Heart left ventricle (tissue), 16 donors: ENCODE results near the gene GPC3. TPM values are rescaled to one million over a fixed set of nuclear protein-coding genes. Genes with fewer than 3 reads are reported as not detected.

Experiments used
- ATAC-seq, 4 donors: fragments of 200-7000 bp; cut with Tn5 transposase; one replicate each; pipeline ENCODE4 v1.9.1; 2020 to 2022; ENCODE audit warnings: moderate library complexity in 4 of 4, mild to moderate bottlenecking in 3 of 4, moderate number of reproducible peaks in 1 of 4
- DNase-seq, 5 donors: peaks; one replicate each; pipeline ENCODE4 v3.0.0-alpha.2; 2020
- H3K27ac ChIP-seq, 12 donors: fragments of 200-600 bp; sonication (generic) in 4 of 12; one replicate each; pipeline versions ENCODE4 v1.5.0 to v1.8.0; 2016 to 2022; ENCODE audit warnings: mild to moderate bottlenecking in 2 of 12
- H3K27me3 ChIP-seq, 9 donors: fragments of 200-600 bp; sonication (generic) in 2 of 9; one replicate each; pipeline versions ENCODE4 v1.5.1 to v1.8.0; 2016 to 2022; ENCODE audit warnings: mild to moderate bottlenecking in 3 of 9
- H3K36me3 ChIP-seq, 9 donors: fragments of 200-600 bp; sonication (generic) in 2 of 9; one replicate each; pipeline versions ENCODE4 v1.5.0 to v1.8.0; 2018 to 2022; ENCODE audit warnings: mild to moderate bottlenecking in 2 of 9
- H3K4me1 ChIP-seq, 12 donors: fragments of 200-600 bp; sonication (generic) in 4 of 12; one replicate each; pipeline versions ENCODE4 v1.5.0 to v1.8.0; 2016 to 2022; ENCODE audit warnings: mild to moderate bottlenecking in 3 of 12
- H3K4me3 ChIP-seq, 12 donors: fragments of 200-600 bp; sonication (generic) in 4 of 12; one replicate each; pipeline versions ENCODE4 v1.5.0 to v1.8.0; 2017 to 2022; ENCODE audit warnings: mild to moderate bottlenecking in 9 of 12, moderate library complexity in 4 of 12
- H3K9me3 ChIP-seq, 12 donors: fragments of 200-600 bp; sonication (generic) in 4 of 12; one replicate each; pipeline versions ENCODE4 v1.5.0 to v1.8.0; 2016 to 2022; ENCODE audit warnings: mild to moderate bottlenecking in 1 of 12
- POLR2A ChIP-seq, 2 donors: fragments of 450-650 bp; IDR thresholded peaks; one replicate each; pipeline ENCODE4 v1.6.1; 2017; ENCODE audit warnings: antibody characterized with exemption in 2 of 2, mild to moderate bottlenecking in 2 of 2, moderate library complexity in 2 of 2
- whole genome bisulfite sequencing, 4 donors: extraction: QIAGEN DNeasy Blood & Tissue Kit in 2 of 4; methylation state at CpG; one replicate each; pipeline versions ENCODE4 v1.1.5 to v1.1.7; 2013 to 2018; 5-methylcytosine and 5-hydroxymethylcytosine counted together
- intact Hi-C, 10 donors: fragments of 100-400 bp; cut with DNase I; formaldehyde crosslinking; loops; one replicate each; pipeline versions ENCODE4 v1.11.1 to v1.14.2; 2022
- polyA plus RNA-seq, 2 donors: library from polyadenylated mRNA; stranded (reverse); fragments of 200-250 nt; gene quantifications; one replicate each; pipeline ENCODE4 v1.2.3, GENCODE V29; 2013
- total RNA-seq, 9 donors: library from RNA; depleted of rRNA in 2 of 9; stranded (reverse); fragments of >200 nt in 2 of 9; fragmentation: NEBNext Ultra II Directional in 3 of 9; extraction: Animal tissue kit (Norgen Biotek cat#: 25700) in 3 of 9; gene quantifications; one replicate each; pipeline versions ENCODE4 v1.1.0 to v1.2.4, GENCODE V29; 2016 to 2023
- TF ChIP-seq, protein P1 (sequence below), 12 donors: fragments of 200-600 bp; sonication (generic) in 4 of 12; IDR thresholded peaks; one replicate each; pipeline versions ENCODE4 v1.5.0 to v1.8.0; 2018 to 2022; ENCODE audit warnings: antibody characterized with exemption in 12 of 12, mild to moderate bottlenecking in 5 of 12
- donor health status: ischemic (EF 13 %, LVEDD 7.1; RV severe dilation, severe dysfunction).
- donor health status: healthy with polysubstance abuse.
- donor health status: DM: no; HTN: yes; CAD: no.
- donor health status: DM: no; HTN: no; CAD: no.
- donor health status: ischemic (EF 25% LVEDD 6.9; RV normal size, moderate dysfunction).
- donor health status: ischemic (EF 25% LVEDD 5.7; RV mildly dilated, moderate dysfunction).
- donor health status: healthy.
- donor health status: DM: yes; HTN: yes; CAD: no.
- donor health status: ischemic (EF 35%, LVEDD 5.7; RV mildly dilated, moderate dysfunction).
- donor health status: nonischemic (EF 11% LVEDD 7.7; RV severe dilation, severe dysfunction).
- donor health status: DM: yes; HTN: yes; CAD: no.
- donor health status: PGD.
- donor health status: ischemic (EF 29% LVEDD 5.4; RV normal size, mild dysfunction).
- donor health status: nonischemic (EF 23%, LVEDD 6.1; RV moderate dilation, normal function).

GPC3 gene
- total and polyA plus RNA-seq, 11 donors, result 0.19 to 16.9 (median 2.8) TPM

DNA sequence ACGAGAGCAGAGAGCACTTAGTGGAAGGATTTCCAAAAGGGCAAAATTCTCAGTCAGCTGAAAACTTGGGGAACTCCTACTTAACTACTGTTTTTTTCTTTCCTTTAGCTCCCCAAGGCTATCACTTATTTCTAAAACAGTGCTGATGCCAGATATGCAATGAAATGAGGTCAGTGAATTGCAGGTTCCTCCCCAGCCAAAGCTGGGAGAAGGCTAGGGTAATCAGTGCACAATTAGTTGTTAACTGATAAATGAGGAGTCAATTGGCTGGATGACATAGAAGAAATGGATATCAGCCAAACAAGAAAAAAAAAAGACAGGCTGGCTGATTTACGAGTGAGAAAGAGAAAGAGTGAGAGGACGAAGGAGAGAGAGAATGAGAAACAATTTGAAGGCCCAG, 195.6 kb downstream of the GPC3 start:
- Histone ChIP-seq H3K9me3 (no peaks in the 10 kb centered on the region), H3K27ac (no peak overlapping the region), H3K4me3 (no peak overlapping the region), H3K4me1 (no peaks in the 10 kb centered on the region), H3K27me3 (peaks cover 0 to 34% (median 0%) of the 10 kb centered on the region in 9 donors), H3K36me3 (no peaks in the 10 kb centered on the region)
- intact Hi-C loops, result loop anchor here in 8 of 10 donors (5.0 to 10.0 kb wide), 5 partner anchors 132 to 607 kb away; no protein-coding TSS in a partner anchor
- DNase-seq, result no peak
- no peak for ATAC-seq
- 48 to 76% (median 59%) methylated on average over 3 of the region's 3 CpGs for WGBS, 4 donors
- TF ChIP-seq, protein P1, sequence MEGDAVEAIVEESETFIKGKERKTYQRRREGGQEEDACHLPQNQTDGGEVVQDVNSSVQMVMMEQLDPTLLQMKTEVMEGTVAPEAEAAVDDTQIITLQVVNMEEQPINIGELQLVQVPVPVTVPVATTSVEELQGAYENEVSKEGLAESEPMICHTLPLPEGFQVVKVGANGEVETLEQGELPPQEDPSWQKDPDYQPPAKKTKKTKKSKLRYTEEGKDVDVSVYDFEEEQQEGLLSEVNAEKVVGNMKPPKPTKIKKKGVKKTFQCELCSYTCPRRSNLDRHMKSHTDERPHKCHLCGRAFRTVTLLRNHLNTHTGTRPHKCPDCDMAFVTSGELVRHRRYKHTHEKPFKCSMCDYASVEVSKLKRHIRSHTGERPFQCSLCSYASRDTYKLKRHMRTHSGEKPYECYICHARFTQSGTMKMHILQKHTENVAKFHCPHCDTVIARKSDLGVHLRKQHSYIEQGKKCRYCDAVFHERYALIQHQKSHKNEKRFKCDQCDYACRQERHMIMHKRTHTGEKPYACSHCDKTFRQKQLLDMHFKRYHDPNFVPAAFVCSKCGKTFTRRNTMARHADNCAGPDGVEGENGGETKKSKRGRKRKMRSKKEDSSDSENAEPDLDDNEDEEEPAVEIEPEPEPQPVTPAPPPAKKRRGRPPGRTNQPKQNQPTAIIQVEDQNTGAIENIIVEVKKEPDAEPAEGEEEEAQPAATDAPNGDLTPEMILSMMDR (IDR thresholded peaks at IDR 0.05), result no peak
- TF ChIP-seq POLR2A (IDR thresholded peaks at IDR 0.05), result no peak

DNA sequence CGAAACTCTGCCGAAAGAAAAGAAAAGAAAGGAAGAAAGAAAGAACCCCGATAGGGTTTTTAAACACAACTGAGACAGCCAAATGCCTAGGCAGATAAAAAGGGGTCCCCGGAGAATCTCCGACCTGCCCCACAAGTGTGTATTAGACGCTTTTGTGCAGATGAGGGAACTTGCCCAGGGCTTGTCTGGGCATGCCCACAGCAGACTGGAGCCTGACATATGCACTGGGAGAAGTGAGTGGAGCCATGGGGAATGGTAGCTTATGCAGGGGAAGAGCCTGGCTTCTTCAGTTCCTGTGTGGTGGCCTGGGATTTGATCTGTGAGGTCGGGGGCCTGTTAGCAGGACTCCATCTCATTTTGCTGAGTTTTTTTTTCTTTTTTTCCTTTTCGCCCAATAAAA, 199.0 kb downstream of the GPC3 start:
- no peak overlapping the region for H3K4me3 ChIP-seq
- H3K4me1 ChIP-seq, result no peaks in the 10 kb centered on the region
- no peaks in the 10 kb centered on the region for H3K9me3 ChIP-seq
- intact Hi-C loops, result no loop called here
- DNase-seq, result no peak
- no peak overlapping the region for H3K27ac ChIP-seq
- H3K27me3 ChIP-seq, result peaks cover 0 to 28% (median 0%) of the 10 kb centered on the region in 9 donors
- no peaks in the 10 kb centered on the region for H3K36me3 ChIP-seq
- TF ChIP-seq, protein P1 (IDR thresholded peaks at IDR 0.05), result no peak
- no peak for TF ChIP-seq POLR2A (IDR thresholded peaks at IDR 0.05)
- ATAC-seq, result no peak
- WGBS, 4 donors, result 82 to 92% (median 87%) methylated on average over 8 of the region's 8 CpGs

DNA sequence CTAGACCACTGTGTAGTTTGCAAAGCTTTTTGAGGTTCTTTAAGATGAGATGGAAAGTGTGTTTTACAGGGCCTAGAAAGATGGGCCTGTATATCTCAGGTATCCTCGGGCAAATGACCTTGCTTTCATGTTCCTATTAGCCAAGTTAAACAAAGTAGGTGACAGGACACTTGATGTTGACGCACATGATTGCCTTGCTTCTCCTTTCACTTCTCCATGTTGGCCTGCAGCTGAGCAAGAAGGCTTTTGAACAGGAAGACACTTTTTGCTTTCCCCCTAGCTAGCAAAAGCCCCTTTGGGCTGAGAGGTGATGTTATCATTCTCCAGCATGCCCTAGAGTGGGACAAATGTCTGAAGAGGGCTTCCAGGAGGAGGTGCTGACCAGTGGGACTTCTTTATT, 202.1 kb downstream of the GPC3 start:
- H3K4me1 ChIP-seq, result no peaks in the 10 kb centered on the region
- whole genome bisulfite sequencing, 4 donors, result 70 to 86% (median 80%) methylated on average over 2 of the region's 2 CpGs
- ATAC-seq (no peak), DNase-seq (no peak)
- no peak overlapping the region for H3K4me3 ChIP-seq
- H3K9me3 ChIP-seq, result no peaks in the 10 kb centered on the region
- H3K27ac ChIP-seq, result no peak overlapping the region
- TF ChIP-seq POLR2A (IDR thresholded peaks at IDR 0.05), result no peak
- TF ChIP-seq, protein P1 (IDR thresholded peaks at IDR 0.05), result no peak
- no peaks in the 10 kb centered on the region for H3K36me3 ChIP-seq
- intact Hi-C loops, result no loop called here
- H3K27me3 ChIP-seq, result peaks cover 0 to 29% (median 0%) of the 10 kb centered on the region in 9 donors

DNA sequence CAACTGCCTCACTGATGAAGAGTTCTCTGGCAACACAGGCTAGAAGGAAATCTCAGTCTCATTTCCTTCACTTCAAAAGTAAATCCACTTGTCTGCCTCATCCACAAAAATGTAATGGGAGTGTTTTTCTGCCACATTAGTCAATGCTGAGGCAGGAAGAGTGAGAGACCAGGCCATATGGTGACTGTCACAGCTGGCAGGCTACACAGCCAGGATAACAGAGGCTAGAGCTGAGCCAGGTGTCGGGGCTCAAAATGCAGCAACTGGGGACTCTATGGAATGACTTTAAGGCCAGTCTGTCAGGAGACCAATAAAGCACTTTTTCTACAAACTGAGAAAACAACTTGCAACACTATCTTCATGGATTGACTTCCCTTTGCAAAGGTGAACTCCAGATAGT, 204.2 kb downstream of the GPC3 start:
- Histone ChIP-seq H3K27ac (no peak overlapping the region), H3K27me3 (peaks cover 0 to 26% (median 0%) of the 10 kb centered on the region in 9 donors), H3K4me1 (no peaks in the 10 kb centered on the region), H3K9me3 (no peaks in the 10 kb centered on the region), H3K36me3 (no peaks in the 10 kb centered on the region), H3K4me3 (no peak overlapping the region)
- TF ChIP-seq, protein P1 (IDR thresholded peaks at IDR 0.05), result no peak
- no peak for TF ChIP-seq POLR2A (IDR thresholded peaks at IDR 0.05)
- intact Hi-C loops, result no loop called here
- no peak for DNase-seq
- 69 to 82% (median 75%) methylated on average over 1 of the region's 1 CpG for WGBS, 4 donors
- ATAC-seq, result no peak
